Stimulated activated CD4-positive, alpha-beta T cell treated with anti-CD3 and anti-CD28 coated beads, Interleukin-2, amount 100 ng/mL, for 4 hours (primary cell): Measurements from ENCODE around the gene DNMT3A.

Source experiments
- DNase-seq: peaks from one replicate; pipeline ENCODE4 v3.0.0-alpha.2; 2020; ENCODE audit warnings: low read depth

DNMT3A gene

GRCh38 chr2:25372405-25373268 is 30.9 kb upstream of the DNMT3A start:
- no peak for DNase-seq

- no peak for DNase-seq
Measured at GRCh38 chr2:25371253-25372241, 29.8 kb upstream of the DNMT3A start.

GRCh38 chr2:25369876-25370275 is 28.2 kb upstream of the DNMT3A start:
- no peak for DNase-seq

- no peak for DNase-seq
Measured at GRCh38 chr2:25369439-25369838, 27.7 kb upstream of the DNMT3A start.

GRCh38 chr2:25368660-25369059 is 26.9 kb upstream of the DNMT3A start:
- no peak for DNase-seq

- no peak for DNase-seq
Measured at GRCh38 chr2:25367296-25367695, 25.6 kb upstream of the DNMT3A start.

GRCh38 chr2:25366629-25367028 is 24.9 kb upstream of the DNMT3A start:
- DNase-seq, result no peak

GRCh38 chr2:25365241-25365640 is 23.5 kb upstream of the DNMT3A start:
- DNase-seq, result no peak

GRCh38 chr2:25363733-25364132 is 22.0 kb upstream of the DNMT3A start:
- DNase-seq, result no peak

- peak; percentile 37 for DNase-seq
Measured at GRCh38 chr2:25362434-25363145, 20.9 kb upstream of the DNMT3A start.

GRCh38 chr2:25362049-25362433 is 20.3 kb upstream of the DNMT3A start:
- peak; percentile 88 for DNase-seq

- DNase-seq, result no peak
Measured at GRCh38 chr2:25361261-25362048, 19.7 kb upstream of the DNMT3A start.

- no peak for DNase-seq
Measured at GRCh38 chr2:25358836-25359235, 17.1 kb upstream of the DNMT3A start.

- DNase-seq, result no peak
Measured at GRCh38 chr2:25358249-25358815, 16.6 kb upstream of the DNMT3A start.

GRCh38 chr2:25356088-25356487 is 14.4 kb upstream of the DNMT3A start:
- DNase-seq, result no peak

- DNase-seq, result no peak
Measured at GRCh38 chr2:25355270-25355669, 13.5 kb upstream of the DNMT3A start.

- DNase-seq, result no peak
Measured at GRCh38 chr2:25354116-25354515, 12.4 kb upstream of the DNMT3A start.

- DNase-seq, result no peak
Measured at GRCh38 chr2:25349397-25349796, 7.7 kb upstream of the DNMT3A start.

- DNase-seq, result no peak
Measured at GRCh38 chr2:25347846-25348245, 6.1 kb upstream of the DNMT3A start.

GRCh38 chr2:25347205-25347815 is 5.6 kb upstream of the DNMT3A start:
- DNase-seq, result peak; percentile 36
